Karpas-422 (cell line): ENCODE data around the gene CDS2. TPM values are rescaled to one million over a fixed set of nuclear protein-coding genes. Genes with fewer than 3 reads are reported as not detected.
A peak's percentile ranks its signal among the peaks of the same experiment; 100 is the strongest.

Source experiments
- DNase-seq: peaks from one replicate; pipeline ENCODE4 v3.0.0-alpha.2; 2015
- H2AFZ ChIP-seq: fragments of 200-600 bp; sonication (generic); 2 replicates; pipeline ENCODE4 v1.6.1; 2014; ENCODE audit warnings: antibody characterized with exemption, low read length, mixed read lengths
- H3K27ac ChIP-seq: fragments of 200-600 bp; sonication (generic); 2 replicates; pipeline ENCODE4 v1.5.1; 2014; ENCODE audit warnings: mild to moderate bottlenecking, low read length, moderate library complexity
- H3K27me3 ChIP-seq: fragments of 200-600 bp; sonication (generic); 2 replicates; pipeline ENCODE4 v1.6.1; 2014; ENCODE audit warnings: low read length, mixed read lengths
- H3K36me3 ChIP-seq: fragments of 200-600 bp; sonication (generic); 2 replicates; pipeline ENCODE4 v1.6.1; 2014; ENCODE audit warnings: low read length, mixed read lengths; ENCODE audit not compliant: insufficient read depth
- H3K4me1 ChIP-seq: fragments of 200-600 bp; sonication (generic); 2 replicates; pipeline ENCODE4 v1.6.1; 2014; ENCODE audit warnings: mild to moderate bottlenecking, low read length, mixed read lengths
- H3K4me2 ChIP-seq: fragments of 200-600 bp; sonication (generic); 2 replicates; pipeline ENCODE4 v1.6.1; 2014; ENCODE audit warnings: low read length, low read depth, mild to moderate bottlenecking; ENCODE audit not compliant: poor library complexity, severe bottlenecking
- H3K4me3 ChIP-seq: fragments of 200-600 bp; sonication (generic); 2 replicates; pipeline ENCODE4 v1.5.1; 2014; ENCODE audit warnings: mild to moderate bottlenecking, antibody characterized with exemption, low read length, mixed read lengths
- H3K79me2 ChIP-seq: fragments of 200-600 bp; sonication (generic); 2 replicates; pipeline ENCODE4 v1.6.1; 2014; ENCODE audit warnings: mild to moderate bottlenecking, low read length, mixed read lengths
- H3K9ac ChIP-seq: fragments of 200-600 bp; sonication (generic); 2 replicates; pipeline ENCODE4 v1.6.0; 2014; ENCODE audit warnings: low read length
- H3K9me2 ChIP-seq: fragments of 200-600 bp; sonication (generic), shearing (Covaris generic); replicated peaks from 2 replicates; pipeline ENCODE4 v1.6.0; 2014; ENCODE audit warnings: mild to moderate bottlenecking, low read length, moderate library complexity; ENCODE audit not compliant: insufficient read depth
- H3K9me3 ChIP-seq: fragments of 300-700, 200-600 bp; sonication (generic); 2 replicates; pipeline ENCODE4 v1.6.1; 2014; ENCODE audit warnings: low read length, mixed read lengths
- H4K20me1 ChIP-seq: fragments of 200-600 bp; sonication (generic); 2 replicates; pipeline ENCODE4 v1.6.1; 2014; ENCODE audit warnings: mild to moderate bottlenecking, antibody characterized with exemption, low read length, low read depth; ENCODE audit not compliant: insufficient read depth
- total RNA-seq: library from RNA; depleted of rRNA; stranded (reverse); fragments of >200 nt; shearing (Covaris generic); gene quantifications from 2 replicates; pipeline ENCODE4 v1.2.3, GENCODE V29; 2014; ENCODE audit warnings: low replicate concordance

Gene CDS2
- total RNA-seq, 1 experiment from 2014 or later: 26.8 TPM

- H3K27ac ChIP-seq: no peak overlapping the region
Observed at GRCh38 chr20:5191829-5192569, 65.2 kb downstream of the CDS2 start.

GRCh38 chr20:5192570-5193431, 66.0 kb downstream of the CDS2 start:
- Histone ChIP-seq H3K79me2 (no peaks in the 10 kb centered on the region), H2AFZ (no peak overlapping the region), H3K36me3 (0 out of 2 replicates have a peak, but pooled peaks cover 5% of the 10 kb centered on the region), H3K4me3 (no peak overlapping the region), H3K9me2 (no peaks in the 10 kb centered on the region), H3K4me1 (peaks cover 19% of the 10 kb centered on the region), H3K9me3 (no peaks in the 10 kb centered on the region), H3K9ac (peak overlapping the region; percentile 10; the same call in 1 of the 2 replicates), H3K4me2 (no peak overlapping the region), H3K27ac (no peak overlapping the region), H4K20me1 (no peaks in the 10 kb centered on the region), H3K27me3 (no peaks in the 10 kb centered on the region)
- DNase-seq: no peak

More at GRCh38 chr20:5191829-5192569, 65.2 kb downstream of the CDS2 start:
- peak overlapping the region; percentile 49 for H3K9ac ChIP-seq
- no peaks in the 10 kb centered on the region for H3K9me2 ChIP-seq
- H3K27me3 ChIP-seq: no peaks in the 10 kb centered on the region
- peaks cover 20% of the 10 kb centered on the region for H3K4me1 ChIP-seq
- no peaks in the 10 kb centered on the region for H3K9me3 ChIP-seq
- H3K79me2 ChIP-seq: no peaks in the 10 kb centered on the region
- peak; percentile 89 for DNase-seq
- H4K20me1 ChIP-seq: no peaks in the 10 kb centered on the region
- H3K36me3 ChIP-seq: 0 out of 2 replicates have a peak, but pooled peaks cover 5% of the 10 kb centered on the region
- H3K4me3 ChIP-seq: no peak overlapping the region
- peak overlapping the region; percentile 48; the same call in 1 of the 2 replicates for H2AFZ ChIP-seq
- no peak overlapping the region for H3K4me2 ChIP-seq

- Histone ChIP-seq H3K27ac (no peak overlapping the region), H3K9me2 (no peaks in the 10 kb centered on the region), H3K27me3 (no peaks in the 10 kb centered on the region), H2AFZ (no peak overlapping the region), H3K9me3 (no peaks in the 10 kb centered on the region), H3K36me3 (no peaks in the 10 kb centered on the region; the same call in 1 of the 2 replicates), H3K4me3 (no peak overlapping the region), H4K20me1 (no peaks in the 10 kb centered on the region), H3K9ac (no peak overlapping the region), H3K79me2 (no peaks in the 10 kb centered on the region), H3K4me2 (no peak overlapping the region), H3K4me1 (peaks cover 16% of the 10 kb centered on the region)
- DNase-seq: no peak
Observed at GRCh38 chr20:5195655-5196054, 68.8 kb downstream of the CDS2 start.

GRCh38 chr20:5196149-5196548, 69.3 kb downstream of the CDS2 start:
- peaks cover 16% of the 10 kb centered on the region for H3K4me1 ChIP-seq
- no peaks in the 10 kb centered on the region for H3K9me3 ChIP-seq
- no peak overlapping the region for H3K27ac ChIP-seq
- no peak overlapping the region; the same call in 1 of the 2 replicates for H3K9ac ChIP-seq
- no peak overlapping the region for H2AFZ ChIP-seq
- H3K9me2 ChIP-seq: no peaks in the 10 kb centered on the region
- H3K4me3 ChIP-seq: no peak overlapping the region
- no peaks in the 10 kb centered on the region; the same call in 1 of the 2 replicates for H3K36me3 ChIP-seq
- DNase-seq: no peak
- H4K20me1 ChIP-seq: no peaks in the 10 kb centered on the region
- no peak overlapping the region for H3K4me2 ChIP-seq
- H3K79me2 ChIP-seq: no peaks in the 10 kb centered on the region
- no peaks in the 10 kb centered on the region for H3K27me3 ChIP-seq

- Histone ChIP-seq H3K9ac (no peak overlapping the region), H3K36me3 (no peaks in the 10 kb centered on the region; the same call in 1 of the 2 replicates), H4K20me1 (no peaks in the 10 kb centered on the region), H3K4me1 (peaks cover 11% of the 10 kb centered on the region), H3K9me3 (no peaks in the 10 kb centered on the region), H3K27ac (no peak overlapping the region), H3K4me3 (no peak overlapping the region), H3K9me2 (no peaks in the 10 kb centered on the region), H3K27me3 (no peaks in the 10 kb centered on the region), H3K79me2 (no peaks in the 10 kb centered on the region), H2AFZ (no peak overlapping the region), H3K4me2 (no peak overlapping the region)
- DNase-seq: no peak
Observed at GRCh38 chr20:5197270-5197827, 70.5 kb downstream of the CDS2 start.

GRCh38 chr20:5197847-5198650, 71.2 kb downstream of the CDS2 start:
- Histone ChIP-seq H3K36me3 (no peaks in the 10 kb centered on the region; the same call in 1 of the 2 replicates), H3K4me3 (no peak overlapping the region), H3K9ac (no peak overlapping the region), H2AFZ (no peak overlapping the region), H3K9me2 (no peaks in the 10 kb centered on the region), H3K27me3 (no peaks in the 10 kb centered on the region), H3K27ac (no peak overlapping the region), H3K79me2 (no peaks in the 10 kb centered on the region), H4K20me1 (no peaks in the 10 kb centered on the region), H3K9me3 (no peaks in the 10 kb centered on the region), H3K4me2 (no peak overlapping the region), H3K4me1 (peaks cover 10% of the 10 kb centered on the region)
- no peak for DNase-seq

- H3K4me3 ChIP-seq: no peak overlapping the region
- no peaks in the 10 kb centered on the region for H3K79me2 ChIP-seq
- H2AFZ ChIP-seq: no peak overlapping the region
- H3K9me3 ChIP-seq: no peaks in the 10 kb centered on the region
- no peak for DNase-seq
- H3K9ac ChIP-seq: no peak overlapping the region
- no peaks in the 10 kb centered on the region for H3K9me2 ChIP-seq
- H3K4me2 ChIP-seq: no peak overlapping the region
- H3K4me1 ChIP-seq: peaks cover 13% of the 10 kb centered on the region
- H3K36me3 ChIP-seq: no peaks in the 10 kb centered on the region; the same call in 1 of the 2 replicates
- H4K20me1 ChIP-seq: no peaks in the 10 kb centered on the region
- H3K27ac ChIP-seq: no peak overlapping the region
- no peaks in the 10 kb centered on the region for H3K27me3 ChIP-seq
Observed at GRCh38 chr20:5198651-5198924, 71.8 kb downstream of the CDS2 start.
